Stomach (tissue), 4 donors: ENCODE measurements around the gene COL4A4.

ENCODE experiments used
- CTCF ChIP-seq, 7 experiments: fragments of 450-650 bp in 4 of 7; fragments of 200-600 bp in 3 of 7; sonication (generic) in 3 of 7; IDR thresholded peaks; one replicate each; pipeline ENCODE4 v1.5.1; 2016 to 2019; ENCODE audit warnings: antibody characterized with exemption in 7 of 7, control low read depth in 2 of 7, mild to moderate bottlenecking in 1 of 7
- EP300 ChIP-seq: sonication (generic); formaldehyde crosslinking; IDR thresholded peaks from one replicate; pipeline ENCODE4 v1.6.1; 2017; ENCODE audit warnings: antibody characterized with exemption
- POLR2A ChIP-seq, 4 donors: fragments of 450-650 bp; IDR thresholded peaks; one replicate each; pipeline ENCODE4 v1.6.1; 2016; ENCODE audit warnings: antibody characterized with exemption in 4 of 4, control low read depth in 2 of 4, mild to moderate bottlenecking in 1 of 4, moderate library complexity in 1 of 4
- POLR2AphosphoS5 ChIP-seq, 3 donors: sonication (generic); formaldehyde crosslinking; IDR thresholded peaks; one replicate each; pipeline ENCODE4 v1.6.1; 2016; ENCODE audit warnings: antibody characterized with exemption in 3 of 3

- no peak for TF ChIP-seq CTCF (IDR thresholded peaks at IDR 0.05)
- TF ChIP-seq EP300, result no peak
- TF ChIP-seq POLR2AphosphoS5 (IDR thresholded peaks at IDR 0.05), result no peak
- TF ChIP-seq POLR2A (IDR thresholded peaks at IDR 0.05), result no peak
Measured at GRCh38 chr2:227153307-227153706, 10.7 kb downstream of the COL4A4 start.
